ENCODE measurements around the gene FHIP1B.

The FHIP1B gene

GRCh38 chr11:6238902-6239301, 4.5 kb upstream of the FHIP1B start, which contains the start of gene CNGA4:
Gene CNGA4, plus strand, starts transcription at chr11:6239089. Its CDS starts 118 bp downstream, at chr11:6239207.
- no peak for DNase-seq

GRCh38 chr11:6237761-6238302, 3.4 kb upstream of the FHIP1B start:
- DNase-seq: no peak

- no peak for DNase-seq
These were observed 2.8 kb upstream of the FHIP1B start for GRCh38 chr11:6237266-6237665.

- peak; percentile 6 for DNase-seq
These were observed 451 bp downstream of the FHIP1B start for GRCh38 chr11:6233984-6234386.

- no peak for DNase-seq
These were observed 1.5 kb downstream of the FHIP1B start for GRCh38 chr11:6232899-6233298.

GRCh38 chr11:6229911-6230310, 4.5 kb downstream of the FHIP1B start:
- no peak for DNase-seq

GRCh38 chr11:6228520-6228919, 5.9 kb downstream of the FHIP1B start:
- no peak for DNase-seq

GRCh38 chr11:6225896-6226295, 8.5 kb downstream of the FHIP1B start:
- no peak for DNase-seq

GRCh38 chr11:6225024-6225423, 9.4 kb downstream of the FHIP1B start:
- no peak for DNase-seq

- no peak for DNase-seq
These were observed 10.0 kb downstream of the FHIP1B start for GRCh38 chr11:6224421-6224820.

- DNase-seq: no peak
These were observed 10.6 kb downstream of the FHIP1B start for GRCh38 chr11:6223854-6224253.

GRCh38 chr11:6219359-6219758, 15.1 kb downstream of the FHIP1B start:
- DNase-seq: no peak

- no peak for DNase-seq
These were observed 16.7 kb downstream of the FHIP1B start for GRCh38 chr11:6217722-6218121.

GRCh38 chr11:6216501-6216900, 17.9 kb downstream of the FHIP1B start:
- DNase-seq: no peak

- no peak for DNase-seq
These were observed 19.9 kb downstream of the FHIP1B start for GRCh38 chr11:6214530-6214929.

- no peak for DNase-seq
These were observed 24.0 kb downstream of the FHIP1B start for GRCh38 chr11:6210274-6210955.

GRCh38 chr11:6209801-6210200, 24.6 kb downstream of the FHIP1B start:
- DNase-seq: no peak

GRCh38 chr11:6206456-6207180, 27.8 kb downstream of the FHIP1B start:
- no peak for DNase-seq

- no peak for DNase-seq
These were observed 29.1 kb downstream of the FHIP1B start, which contains the start of gene C11orf42 for GRCh38 chr11:6205366-6205765. Gene C11orf42, plus strand, starts transcription at chr11:6205557. Its CDS starts 59 bp downstream, at chr11:6205616.

- DNase-seq: no peak
These were observed 29.7 kb downstream of the FHIP1B start for GRCh38 chr11:6204706-6205105.

- DNase-seq: no peak
These were observed 31.1 kb downstream of the FHIP1B start for GRCh38 chr11:6203327-6203726.

- no peak for DNase-seq
These were observed 32.4 kb downstream of the FHIP1B start for GRCh38 chr11:6202041-6202440.

GRCh38 chr11:6201481-6201880, 33.0 kb downstream of the FHIP1B start:
- no peak for DNase-seq

- DNase-seq: no peak
These were observed 33.5 kb downstream of the FHIP1B start for GRCh38 chr11:6200975-6201374.

Measured in NCI-H1105 (cell line).